Stimulated activated effector memory CD8-positive, alpha-beta T cell treated with anti-CD3 and anti-CD28 coated beads, Interleukin-12 subunit alpha, Interleukin-12 subunit beta, amount 100 ng/mL, for 72 hours (primary cell): Measurements from ENCODE around the gene NIP7.
"Not testable (repeated sequence)": the region's sequence is repeated elsewhere in the genome, so short reads cannot be mapped to it uniquely, and the experiment has no call there.

Source experiments
- ATAC-seq: fragments of 150-1000 bp; cut with Tn5 transposase; 2 replicates; pipeline ENCODE4 v1.10.0; 2021
- DNase-seq, 2 donors: peaks; one replicate each; pipeline ENCODE4 v3.0.0; 2021 to 2022; ENCODE audit warnings: low spot score in 2 of 2
- H3K27ac Mint-ChIP-seq: one replicate; pipeline ENCODE4 v1.8.0; 2022; ENCODE audit warnings: mild to moderate bottlenecking, mixed read lengths
- H3K36me3 Mint-ChIP-seq: one replicate; pipeline ENCODE4 v1.8.0; 2022; ENCODE audit warnings: mild to moderate bottlenecking, mixed read lengths
- H3K4me1 Mint-ChIP-seq: one replicate; pipeline ENCODE4 v1.8.0; 2022; ENCODE audit warnings: mixed read lengths
- H3K4me3 Mint-ChIP-seq: one replicate; pipeline ENCODE4 v1.8.0; 2022; ENCODE audit warnings: mild to moderate bottlenecking, mixed read lengths
- H3K9me3 Mint-ChIP-seq: one replicate; pipeline ENCODE4 v1.8.0; 2022; ENCODE audit warnings: mixed read lengths

The NIP7 gene

GRCh38 chr16:69348222-69348621 is 8.7 kb downstream of the NIP7 start:
- Mint-ChIP-seq H3K36me3 (peaks cover 68% of the 10 kb centered on the region), H3K4me1 (peaks cover 28% of the 10 kb centered on the region), H3K4me3 (no peak overlapping the region), H3K9me3 (no peaks in the 10 kb centered on the region), H3K27ac (no peak overlapping the region)
- ATAC-seq = no peak
- DNase-seq = no peak

GRCh38 chr16:69349536-69349935 is 10.0 kb downstream of the NIP7 start:
- H3K4me1 Mint-ChIP-seq = peaks cover 28% of the 10 kb centered on the region
- H3K4me3 Mint-ChIP-seq = no peak overlapping the region
- peaks cover 63% of the 10 kb centered on the region for H3K36me3 Mint-ChIP-seq
- DNase-seq (no peak), ATAC-seq (no peak)
- no peaks in the 10 kb centered on the region for H3K9me3 Mint-ChIP-seq
- H3K27ac Mint-ChIP-seq = no peak overlapping the region

- H3K4me3 Mint-ChIP-seq = no peak overlapping the region
- ATAC-seq = no peak
- H3K9me3 Mint-ChIP-seq = no peaks in the 10 kb centered on the region
- no peak for DNase-seq
- H3K36me3 Mint-ChIP-seq = peaks cover 53% of the 10 kb centered on the region
- peaks cover 21% of the 10 kb centered on the region for H3K4me1 Mint-ChIP-seq
- H3K27ac Mint-ChIP-seq = no peak overlapping the region
Observed at GRCh38 chr16:69350536-69351133, 11.1 kb downstream of the NIP7 start.

GRCh38 chr16:69351309-69352027 is 11.9 kb downstream of the NIP7 start, which contains the start of gene TMED6:
Gene TMED6, minus strand, starts transcription at chr16:69351786. Its CDS starts 33 bp downstream, at chr16:69351753.
- Mint-ChIP-seq H3K4me1 (peaks cover 13% of the 10 kb centered on the region), H3K36me3 (peaks cover 49% of the 10 kb centered on the region), H3K9me3 (no peaks in the 10 kb centered on the region), H3K27ac (no peak within 1 kb of the TSS), H3K4me3 (no peak within 1 kb of the TSS)
- ATAC-seq (no peak), DNase-seq (no peak)

GRCh38 chr16:69360070-69360469 is 20.5 kb downstream of the NIP7 start:
- not testable (repeated sequence) for H3K27ac Mint-ChIP-seq, ATAC-seq, DNase-seq, H3K4me3 Mint-ChIP-seq, H3K9me3 Mint-ChIP-seq
- Mint-ChIP-seq H3K4me1 (peaks cover 26% of the 10 kb centered on the region), H3K36me3 (peaks cover 24% of the 10 kb centered on the region)

GRCh38 chr16:69363281-69363717 is 23.7 kb downstream of the NIP7 start:
- DNase-seq (no peak), ATAC-seq (no peak)
- Mint-ChIP-seq H3K27ac (peak overlapping the region; percentile 80), H3K36me3 (peaks cover 56% of the 10 kb centered on the region), H3K4me1 (peaks cover 44% of the 10 kb centered on the region), H3K4me3 (no peak overlapping the region), H3K9me3 (no peaks in the 10 kb centered on the region)

GRCh38 chr16:69364088-69364487 is 24.5 kb downstream of the NIP7 start:
- peaks cover 64% of the 10 kb centered on the region for H3K36me3 Mint-ChIP-seq
- ATAC-seq = no peak
- H3K9me3 Mint-ChIP-seq = no peaks in the 10 kb centered on the region
- H3K27ac Mint-ChIP-seq = peak overlapping the region; percentile 80
- H3K4me3 Mint-ChIP-seq = no peak overlapping the region
- H3K4me1 Mint-ChIP-seq = peaks cover 44% of the 10 kb centered on the region
- no peak for DNase-seq

- peaks cover 82% of the 10 kb centered on the region for H3K36me3 Mint-ChIP-seq
- DNase-seq = no peak
- H3K27ac Mint-ChIP-seq = peak overlapping the region; percentile 27
- no peak overlapping the region for H3K4me3 Mint-ChIP-seq
- no peak for ATAC-seq
- H3K9me3 Mint-ChIP-seq = no peaks in the 10 kb centered on the region
- H3K4me1 Mint-ChIP-seq = peaks cover 58% of the 10 kb centered on the region
Observed at GRCh38 chr16:69365901-69366300, 26.3 kb downstream of the NIP7 start.

GRCh38 chr16:69366431-69366830 is 26.9 kb downstream of the NIP7 start:
- no peaks in the 10 kb centered on the region for H3K9me3 Mint-ChIP-seq
- DNase-seq (no peak), ATAC-seq (peak; percentile 83)
- peaks cover 87% of the 10 kb centered on the region for H3K36me3 Mint-ChIP-seq
- H3K27ac Mint-ChIP-seq = peak overlapping the region; percentile 27
- H3K4me1 Mint-ChIP-seq = peaks cover 55% of the 10 kb centered on the region
- H3K4me3 Mint-ChIP-seq = no peak overlapping the region

GRCh38 chr16:69367980-69368379 is 28.4 kb downstream of the NIP7 start:
- no peak for DNase-seq
- H3K27ac Mint-ChIP-seq = peak overlapping the region; percentile 32
- no peaks in the 10 kb centered on the region for H3K9me3 Mint-ChIP-seq
- H3K4me1 Mint-ChIP-seq = peaks cover 45% of the 10 kb centered on the region
- no peak for ATAC-seq
- no peak overlapping the region for H3K4me3 Mint-ChIP-seq
- H3K36me3 Mint-ChIP-seq = peaks cover 100% of the 10 kb centered on the region

- ATAC-seq (no peak), DNase-seq (no peak)
- peaks cover 100% of the 10 kb centered on the region for H3K36me3 Mint-ChIP-seq
- peaks cover 40% of the 10 kb centered on the region for H3K4me1 Mint-ChIP-seq
- H3K27ac Mint-ChIP-seq = no peak overlapping the region
- H3K9me3 Mint-ChIP-seq = no peaks in the 10 kb centered on the region
- H3K4me3 Mint-ChIP-seq = no peak overlapping the region
Observed at GRCh38 chr16:69368866-69369265, 29.3 kb downstream of the NIP7 start.

- Mint-ChIP-seq H3K36me3 (peaks cover 85% of the 10 kb centered on the region), H3K4me3 (no peak overlapping the region), H3K4me1 (peaks cover 19% of the 10 kb centered on the region), H3K9me3 (no peaks in the 10 kb centered on the region), H3K27ac (peak overlapping the region; percentile 73)
- DNase-seq (no peak), ATAC-seq (no peak)
Observed at GRCh38 chr16:69371564-69371963, 32.0 kb downstream of the NIP7 start.

GRCh38 chr16:69373019-69373418 is 33.4 kb downstream of the NIP7 start:
- peak overlapping the region; percentile 52 for H3K27ac Mint-ChIP-seq
- ATAC-seq (no peak), DNase-seq (no peak)
- H3K36me3 Mint-ChIP-seq = peaks cover 85% of the 10 kb centered on the region
- H3K4me1 Mint-ChIP-seq = peaks cover 13% of the 10 kb centered on the region
- no peaks in the 10 kb centered on the region for H3K9me3 Mint-ChIP-seq
- no peak overlapping the region for H3K4me3 Mint-ChIP-seq

GRCh38 chr16:69376393-69377059 is 37.0 kb downstream of the NIP7 start:
- peaks cover 85% of the 10 kb centered on the region for H3K36me3 Mint-ChIP-seq
- H3K4me3 Mint-ChIP-seq = no peak overlapping the region
- no peak overlapping the region for H3K27ac Mint-ChIP-seq
- peaks cover 8% of the 10 kb centered on the region for H3K4me1 Mint-ChIP-seq
- ATAC-seq (no peak), DNase-seq (no peak)
- H3K9me3 Mint-ChIP-seq = no peaks in the 10 kb centered on the region

- ATAC-seq (no peak), DNase-seq (no peak)
- Mint-ChIP-seq H3K4me1 (peaks cover 17% of the 10 kb centered on the region), H3K4me3 (no peak overlapping the region), H3K27ac (peak overlapping the region; percentile 87), H3K9me3 (no peaks in the 10 kb centered on the region), H3K36me3 (peaks cover 85% of the 10 kb centered on the region)
Observed at GRCh38 chr16:69378036-69378435, 38.5 kb downstream of the NIP7 start.

- DNase-seq (no peak), ATAC-seq (no peak)
- Mint-ChIP-seq H3K9me3 (no peaks in the 10 kb centered on the region), H3K4me3 (no peak overlapping the region), H3K4me1 (peaks cover 20% of the 10 kb centered on the region), H3K27ac (peak overlapping the region; percentile 87), H3K36me3 (peaks cover 85% of the 10 kb centered on the region)
Observed at GRCh38 chr16:69378760-69379159, 39.2 kb downstream of the NIP7 start.
